Measurements from ENCODE around the gene HDAC4. TPM values are rescaled to one million over a fixed set of nuclear protein-coding genes. Genes with fewer than 3 reads are reported as not detected.
A peak's percentile ranks its signal among the peaks of the same experiment; 100 is the strongest.

The HDAC4 gene
- total and polyA plus RNA-seq, 7 donors: 7.9 to 329 (median 129) TPM

GRCh38 chr2:239385096-239386000 is 15.5 kb downstream of the HDAC4 start:
- peaks cover 5% of the 10 kb centered on the region for H3K4me1 ChIP-seq
- no peak for ATAC-seq
- no peak for TF ChIP-seq CTCF (IDR thresholded peaks at IDR 0.05)
- H3K27me3 ChIP-seq (ENCODE audit: insufficient read depth in 3 of 3, low read length in 2 of 3): no peaks in the 10 kb centered on the region
- no peak overlapping the region for H3K4me3 ChIP-seq
- peak in 1 of 2 donors; percentile 39 for DNase-seq
- intact Hi-C loops (cut with DNase I): loop anchor here in 1 of 2 donors (1.0 kb wide), 1 partner anchor 26 kb away; no protein-coding TSS in a partner anchor
- H3K9me3 ChIP-seq: no peaks in the 10 kb centered on the region
- H3K27ac ChIP-seq: no peak overlapping the region
- no peaks in the 10 kb centered on the region for H3K36me3 ChIP-seq (ENCODE audit: insufficient read depth in 1 of 2, low read depth in 1 of 2)
- 95 to 98% (median 96%) methylated on average over 22 to 26 of the region's 26 CpGs for WGBS, 3 donors

GRCh38 chr2:239383759-239384156 is 17.1 kb downstream of the HDAC4 start:
- no peak for ATAC-seq
- peak in 1 of 2 donors; percentile 25 for DNase-seq
- H3K9me3 ChIP-seq: no peaks in the 10 kb centered on the region
- H3K27me3 ChIP-seq (ENCODE audit: insufficient read depth in 3 of 3, low read length in 2 of 3): no peaks in the 10 kb centered on the region
- H3K36me3 ChIP-seq (ENCODE audit: insufficient read depth in 1 of 2, low read depth in 1 of 2): no peaks in the 10 kb centered on the region
- peaks cover 5% of the 10 kb centered on the region for H3K4me1 ChIP-seq
- intact Hi-C loops (cut with DNase I): loop anchor here in 1 of 2 donors (5.0 kb wide), 1 partner anchor 41 kb away; no protein-coding TSS in a partner anchor
- WGBS, 3 donors: 96 to 97% (median 96%) methylated on average over 17 of the region's 17 CpGs
- no peak overlapping the region for H3K27ac ChIP-seq
- H3K4me3 ChIP-seq: no peak overlapping the region
- no peak for TF ChIP-seq CTCF (IDR thresholded peaks at IDR 0.05)

- ATAC-seq (no peak), DNase-seq (peak in 1 of 2 donors; percentile 36)
- no peak overlapping the region for H3K27ac ChIP-seq
- H3K36me3 ChIP-seq (ENCODE audit: insufficient read depth in 1 of 2, low read depth in 1 of 2): no peaks in the 10 kb centered on the region
- peaks cover 5% of the 10 kb centered on the region for H3K4me1 ChIP-seq
- no peaks in the 10 kb centered on the region for H3K27me3 ChIP-seq (ENCODE audit: insufficient read depth in 3 of 3, low read length in 2 of 3)
- intact Hi-C loops (cut with DNase I): loop anchor here in 1 of 2 donors (5.0 kb wide), 1 partner anchor 41 kb away; no protein-coding TSS in a partner anchor
- H3K4me3 ChIP-seq: no peak overlapping the region
- no peak for TF ChIP-seq CTCF (IDR thresholded peaks at IDR 0.05)
- H3K9me3 ChIP-seq: no peaks in the 10 kb centered on the region
- 84 to 93% (median 91%) methylated on average over 24 of the region's 24 CpGs for WGBS, 3 donors
Observed at GRCh38 chr2:239383036-239383758, 17.6 kb downstream of the HDAC4 start.

- intact Hi-C loops (cut with DNase I): loop anchor here in 1 of 2 donors (5.0 kb wide), 1 partner anchor 40 kb away; no protein-coding TSS in a partner anchor
- TF ChIP-seq CTCF (IDR thresholded peaks at IDR 0.05): no peak
- no peaks in the 10 kb centered on the region for H3K36me3 ChIP-seq (ENCODE audit: insufficient read depth in 1 of 2, low read depth in 1 of 2)
- H3K4me1 ChIP-seq: peaks cover 5% of the 10 kb centered on the region
- H3K27me3 ChIP-seq (ENCODE audit: insufficient read depth in 3 of 3, low read length in 2 of 3): no peaks in the 10 kb centered on the region
- no peaks in the 10 kb centered on the region for H3K9me3 ChIP-seq
- no peak overlapping the region for H3K27ac ChIP-seq
- WGBS, 3 donors: 74 to 83% (median 81%) methylated on average over 6 of the region's 6 CpGs
- ATAC-seq (no peak), DNase-seq (peak in 1 of 2 donors; percentile 29)
- no peak overlapping the region for H3K4me3 ChIP-seq
Observed at GRCh38 chr2:239382384-239382880, 18.4 kb downstream of the HDAC4 start.

All from psoas muscle (tissue), 8 donors.